HPDE6-E6E7 (cell line): ENCODE measurements around the gene PCNA.

Experiments used
- DNase-seq: peaks from one replicate; pipeline ENCODE4 v3.0.0; 2011; ENCODE audit warnings: missing footprints; ENCODE audit errors: extremely low spot score

PCNA gene

DNA sequence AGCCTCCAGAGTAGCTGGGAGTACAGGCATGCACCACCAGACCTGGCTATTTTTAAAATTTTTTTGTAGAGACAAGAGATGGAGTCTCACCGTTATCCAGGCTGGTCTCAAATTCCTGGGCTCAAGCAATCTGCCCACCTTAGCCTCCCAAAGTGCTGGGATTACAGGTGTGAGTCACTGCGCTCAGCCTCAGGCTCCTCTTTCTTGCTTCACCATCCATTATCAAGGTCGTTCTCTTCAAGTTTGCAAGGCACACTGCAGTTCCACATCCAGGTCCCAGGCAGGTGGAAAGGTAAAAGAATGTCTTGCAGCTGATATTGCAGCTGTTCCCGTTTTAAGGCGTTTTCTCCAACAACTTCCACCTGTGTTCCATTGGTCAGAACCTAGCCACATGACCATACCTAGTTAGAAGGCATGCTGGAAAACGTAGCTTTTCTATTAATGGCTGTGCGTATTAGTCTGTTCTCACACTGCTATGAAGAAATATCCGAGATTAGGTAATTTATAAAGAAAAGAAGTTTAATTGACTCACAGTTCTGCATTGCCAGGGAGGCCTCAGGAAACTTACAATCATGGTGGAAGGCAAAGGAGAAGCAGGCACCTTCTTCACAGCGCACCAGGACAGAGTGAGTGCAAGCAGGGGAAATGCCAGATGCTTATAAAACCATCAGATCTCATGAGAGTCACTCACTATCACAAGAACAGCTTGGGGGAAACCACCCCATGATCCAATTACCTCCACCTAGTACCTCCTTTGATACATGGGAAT is 51.7 kb downstream of the PCNA start:
- DNase-seq, result no peak

DNA sequence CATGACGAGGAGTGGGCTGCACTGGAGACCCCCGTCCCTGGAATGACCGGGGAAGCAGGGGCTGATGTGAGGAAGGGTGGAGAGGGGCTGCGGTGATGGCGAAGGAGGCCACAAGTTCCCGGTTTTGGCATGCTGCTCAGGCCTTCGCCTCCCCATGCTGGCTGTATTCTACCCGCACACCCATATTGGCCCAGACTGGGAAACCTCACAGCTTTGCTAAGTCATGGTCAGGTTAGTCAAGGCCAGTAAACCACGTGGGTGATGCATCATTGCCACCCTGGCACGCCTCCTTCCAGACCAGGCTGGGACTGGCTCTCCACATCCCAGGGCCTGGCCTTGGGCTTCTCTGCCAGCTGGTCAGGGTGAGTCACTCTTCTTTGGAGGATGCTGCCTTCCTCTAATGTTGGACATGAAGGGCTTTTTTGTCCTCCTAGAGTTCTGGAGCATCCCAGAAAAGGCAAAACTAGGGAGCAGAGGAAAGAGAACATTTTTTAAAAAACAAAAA is 53.8 kb downstream of the PCNA start:
- peak; percentile 99 for DNase-seq

DNA sequence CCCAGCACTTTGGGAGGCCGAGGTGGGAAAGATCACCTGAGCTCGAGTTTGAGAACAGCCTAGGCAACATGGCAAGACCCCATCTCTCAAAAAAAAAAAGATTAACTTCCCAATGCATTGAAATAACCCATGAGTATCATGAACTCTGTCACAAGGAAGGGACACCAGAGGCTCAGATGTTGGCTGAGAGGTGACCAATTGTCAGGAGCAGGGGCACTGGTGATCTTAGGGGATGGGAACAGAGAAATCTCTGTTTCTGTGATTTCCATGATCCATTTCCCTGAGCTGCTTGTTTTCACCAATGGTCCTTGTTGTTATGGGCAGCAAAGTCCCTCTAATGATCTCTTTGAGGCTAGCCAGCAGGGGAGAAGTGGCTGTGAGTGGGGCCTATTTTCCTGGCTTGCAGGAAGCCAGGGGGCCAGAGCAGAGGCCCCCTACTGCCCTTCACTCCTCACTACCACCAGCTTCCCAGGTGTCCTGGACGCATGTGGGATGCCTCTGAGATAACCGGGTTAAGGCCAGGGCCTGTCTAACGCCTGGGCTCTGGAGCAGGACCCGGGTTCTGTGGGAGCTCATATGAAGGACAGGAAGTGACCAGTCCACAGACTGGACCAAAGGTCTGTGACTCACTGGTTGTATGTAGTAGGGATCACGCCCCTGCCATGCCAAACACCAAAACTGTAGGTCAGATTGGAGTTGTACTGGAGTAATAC is 54.4 kb downstream of the PCNA start:
- DNase-seq, result no peak
